Prostate gland (tissue), 2 donors: ENCODE results near the gene TRIP6. TPM values are rescaled to one million over a fixed set of nuclear protein-coding genes. Genes with fewer than 3 reads are reported as not detected.

ENCODE experiments used
- DNase-seq: peaks from one replicate; pipeline ENCODE4 v3.0.0-alpha.2; 2019; ENCODE audit warnings: low spot score
- H3K27ac ChIP-seq, 2 donors: fragments of 200-600 bp; sonication (generic); 2 replicates each; pipeline ENCODE4 v1.5.1; 2017 to 2019
- H3K27me3 ChIP-seq: fragments of 200-600 bp; sonication (generic); replicated peaks from 2 replicates; pipeline ENCODE4 v1.5.1; 2019; ENCODE audit not compliant: insufficient read depth
- H3K36me3 ChIP-seq, 2 donors: fragments of 200-600 bp; sonication (generic); 1 replicate in 1 of 2; 2 replicates in 1 of 2; pipeline versions ENCODE4 v1.5.1 to v1.8.1; 2017 to 2019
- H3K4me1 ChIP-seq: fragments of 200-600 bp; sonication (generic); replicated peaks from 2 replicates; pipeline ENCODE4 v1.5.1; 2019
- H3K4me3 ChIP-seq, 2 donors: fragments of 200-600 bp; sonication (generic); 2 replicates each; pipeline ENCODE4 v1.5.1; 2017 to 2019
- H3K9me3 ChIP-seq: fragments of 200-600 bp; sonication (generic); 2 replicates; pipeline ENCODE4 v1.5.1; 2017
- CTCF ChIP-seq, 4 experiments: fragments of 200-600 bp in 2 of 4; fragments of 450-650 bp in 2 of 4; sonication (generic) in 2 of 4; IDR thresholded peaks; 1 replicate in 3 of 4; 2 replicates in 1 of 4; pipeline ENCODE4 v1.5.1; 2016 to 2019; ENCODE audit warnings: antibody characterized with exemption in 4 of 4, mild to moderate bottlenecking in 2 of 4, moderate library complexity in 2 of 4
- POLR2A ChIP-seq: fragments of 450-650 bp; IDR thresholded peaks from one replicate; pipeline ENCODE4 v1.6.1; 2016; ENCODE audit warnings: antibody characterized with exemption, mild to moderate bottlenecking
- POLR2AphosphoS5 ChIP-seq: sonication (generic); formaldehyde crosslinking; IDR thresholded peaks from one replicate; pipeline ENCODE4 v1.6.1; 2017; ENCODE audit warnings: antibody characterized with exemption
- WGBS: methylation state at CpG from one replicate; pipeline ENCODE4 v1.1.5; 2018; 5-methylcytosine and 5-hydroxymethylcytosine counted together
- intact Hi-C: fragments of 100-400 bp; cut with DNase I; formaldehyde crosslinking; loops from one replicate; pipeline ENCODE4 v1.14.2; 2022
- total RNA-seq, 2 donors: library from RNA; depleted of rRNA; stranded (reverse); fragments of >200 nt; gene quantifications; one replicate each; pipeline ENCODE4 v1.1.0, GENCODE V29; 2016

Gene TRIP6
- total RNA-seq, 2 donors from 2014 or later: 65.9 to 113 TPM

- intact Hi-C loops: no loop called here
- no peaks in the 10 kb centered on the region for H3K9me3 ChIP-seq
- no peak for DNase-seq
- H3K4me1 ChIP-seq: no peaks in the 10 kb centered on the region
- H3K36me3 ChIP-seq: peaks cover 36 to 55% of the 10 kb centered on the region in 2 donors
- no peaks in the 10 kb centered on the region for H3K27me3 ChIP-seq
- no peak overlapping the region for H3K4me3 ChIP-seq
- TF ChIP-seq POLR2A (no peak), CTCF (IDR thresholded peaks at IDR 0.05) (no peak), POLR2AphosphoS5 (no peak)
- H3K27ac ChIP-seq: no peak overlapping the region
- 95% methylated on average over 9 of the region's 9 CpGs for WGBS
These were observed 15.0 kb downstream of the TRIP6 start for GRCh38 chr7:100882201-100882600.

- WGBS: 88% methylated on average over 24 of the region's 24 CpGs
- no peaks in the 10 kb centered on the region for H3K4me1 ChIP-seq
- H3K9me3 ChIP-seq: no peaks in the 10 kb centered on the region
- no peak overlapping the region for H3K4me3 ChIP-seq
- H3K27me3 ChIP-seq: no peaks in the 10 kb centered on the region
- H3K27ac ChIP-seq: peak overlapping the region in 1 of 2 donors; percentile 19
- H3K36me3 ChIP-seq: peaks cover 36 to 55% of the 10 kb centered on the region in 2 donors
- TF ChIP-seq POLR2AphosphoS5: no peak
- no peak for TF ChIP-seq POLR2A
- TF ChIP-seq CTCF (IDR thresholded peaks at IDR 0.05): no peak
- intact Hi-C loops: no loop called here
- DNase-seq: no peak
These were observed 15.8 kb downstream of the TRIP6 start for GRCh38 chr7:100882785-100883526.

GRCh38 chr7:100884736-100885439, 17.7 kb downstream of the TRIP6 start:
- Histone ChIP-seq H3K4me1 (peaks cover 10% of the 10 kb centered on the region), H3K9me3 (no peaks in the 10 kb centered on the region), H3K36me3 (peaks cover 36 to 55% of the 10 kb centered on the region in 2 donors), H3K4me3 (no peak overlapping the region), H3K27me3 (no peaks in the 10 kb centered on the region), H3K27ac (no peak overlapping the region)
- WGBS: 89% methylated on average over 28 of the region's 29 CpGs
- no peak for DNase-seq
- intact Hi-C loops: no loop called here
- TF ChIP-seq POLR2AphosphoS5 (no peak), CTCF (IDR thresholded peaks at IDR 0.05) (no peak)

GRCh38 chr7:100885440-100886141, 18.4 kb downstream of the TRIP6 start:
- no peaks in the 10 kb centered on the region for H3K27me3 ChIP-seq
- no peaks in the 10 kb centered on the region for H3K9me3 ChIP-seq
- DNase-seq: no peak
- peaks cover 36 to 55% of the 10 kb centered on the region in 2 donors for H3K36me3 ChIP-seq
- H3K4me3 ChIP-seq: no peak overlapping the region
- TF ChIP-seq POLR2AphosphoS5 (no peak), CTCF (IDR thresholded peaks at IDR 0.05) (no peak), POLR2A (no peak)
- intact Hi-C loops: no loop called here
- 69% methylated on average over 22 of the region's 22 CpGs for WGBS
- H3K4me1 ChIP-seq: peaks cover 10% of the 10 kb centered on the region
- no peak overlapping the region for H3K27ac ChIP-seq
